Caco-2 (cell line): ENCODE measurements around the gene CDK14. TPM values are rescaled to one million over a fixed set of nuclear protein-coding genes. Genes with fewer than 3 reads are reported as not detected.

ENCODE experiments used
- BruUV-seq: library from RNA; stranded (reverse); fragments of 400-500 nt; replicated peaks from 2 replicates; lab custom pipeline; 2021; lab: Mats Ljungman, UMichigan
- CTCF ChIA-PET: fragments of 300-600 bp; sonication (Branson Sonifier 250); formaldehyde crosslinking; loops from one replicate; lab custom pipeline; 2022; ENCODE audit warnings: antibody characterized with exemption; lab: Charles Lee
- POLR2A ChIA-PET: fragments of 300-600 bp; sonication (Branson Sonifier 250); formaldehyde crosslinking; loops from one replicate; lab custom pipeline; 2022; ENCODE audit warnings: antibody characterized with exemption; lab: Charles Lee
- DNase-seq, 2 experiments: peaks; one replicate each; pipeline versions ENCODE4 v3.0.0 to v3.0.0-alpha.2; 2020 to 2022
- H3K27me3 ChIP-seq: replicated peaks from 2 replicates; pipeline ENCODE4 v1.6.0; 2011; ENCODE audit warnings: low read length; ENCODE audit not compliant: control insufficient read depth, insufficient read depth
- H3K36me3 ChIP-seq: 2 replicates; pipeline ENCODE4 v1.5.1; 2011; ENCODE audit warnings: low read length; ENCODE audit not compliant: control insufficient read depth, insufficient read depth
- H3K4me1 ChIP-seq: fragments of 250-450 bp; sonication (Bioruptor Pico); 2 replicates; pipeline ENCODE4 v1.5.1; 2020; ENCODE audit warnings: mild to moderate bottlenecking
- H3K4me3 ChIP-seq: 2 replicates; pipeline ENCODE4 v1.5.1; 2011; ENCODE audit warnings: low read depth, mild to moderate bottlenecking, control low read depth, low read length
- H3K9me3 ChIP-seq: fragments of 250-450 bp; sonication (Bioruptor Pico); 2 replicates; pipeline ENCODE4 v1.5.1; 2020; ENCODE audit warnings: mild to moderate bottlenecking, moderate library complexity
- H3K27ac Mint-ChIP-seq: one replicate; pipeline ENCODE4 v1.8.0; 2022; ENCODE audit warnings: mixed read lengths; ENCODE audit not compliant: unreplicated experiment
- H3K27me3 Mint-ChIP-seq: one replicate; pipeline ENCODE4 v1.8.0; 2022; ENCODE audit warnings: mixed read lengths; ENCODE audit not compliant: insufficient read depth, unreplicated experiment
- H3K36me3 Mint-ChIP-seq: one replicate; pipeline ENCODE4 v1.8.0; 2022; ENCODE audit warnings: mild to moderate bottlenecking, mixed read lengths; ENCODE audit not compliant: insufficient read depth, unreplicated experiment
- H3K4me1 Mint-ChIP-seq: one replicate; pipeline ENCODE4 v1.8.0; 2022; ENCODE audit warnings: low read depth, mixed read lengths; ENCODE audit not compliant: unreplicated experiment
- H3K4me3 Mint-ChIP-seq: one replicate; pipeline ENCODE4 v1.8.0; 2022; ENCODE audit warnings: mild to moderate bottlenecking, moderate library complexity, mixed read lengths; ENCODE audit not compliant: unreplicated experiment
- H3K9me3 Mint-ChIP-seq: one replicate; pipeline ENCODE4 v1.8.0; 2022; ENCODE audit warnings: mixed read lengths; ENCODE audit not compliant: unreplicated experiment
- CTCF ChIP-seq, 2 experiments: fragments of 200-600 bp in 1 of 2; IDR thresholded peaks; 1 replicate in 1 of 2; 2 replicates in 1 of 2; pipeline versions ENCODE4 v1.5.1 to v1.8.0; 2011 to 2022; ENCODE audit warnings: antibody characterized with exemption in 1 of 2, control low read depth in 1 of 2, inconsistent platforms in 1 of 2, low read depth in 1 of 2, low read length in 1 of 2, mild to moderate bottlenecking in 1 of 2, moderate library complexity in 1 of 2; ENCODE audit not compliant: insufficient read depth in 1 of 2, severe bottlenecking in 1 of 2, unreplicated experiment in 1 of 2
- intact Hi-C: fragments of 100-400 bp; cut with micrococcal nuclease; formaldehyde crosslinking; loops from one replicate; pipeline ENCODE4 v1.10.0; 2022; ENCODE audit not compliant: unreplicated experiment
- total RNA-seq: library from RNA; stranded (reverse); gene quantifications from 2 replicates; pipeline ENCODE4 v1.2.3, GENCODE V29; 2022

Gene CDK14
- total RNA-seq, 1 experiment from 2014 or later = 18.2 TPM

- TF ChIP-seq CTCF (IDR thresholded peaks at IDR 0.05; ENCODE audit: insufficient read depth in 1 of 2, low read depth in 1 of 2, low read length in 1 of 2, severe bottlenecking in 1 of 2, unreplicated experiment in 1 of 2) = no peak
- no peaks in the 10 kb centered on the region for H3K27me3 ChIP-seq
- intact Hi-C loops = no loop called here
- H3K36me3 ChIP-seq = no peaks in the 10 kb centered on the region
- H3K4me3 ChIP-seq = no peak overlapping the region
- CTCF ChIA-PET = no interaction called here
- no TSS peak for BruUV-seq
- H3K4me1 Mint-ChIP-seq = no peaks in the 10 kb centered on the region
- peaks cover 3% of the 10 kb centered on the region for H3K27me3 Mint-ChIP-seq
- no peaks in the 10 kb centered on the region for H3K9me3 ChIP-seq
- no peak for DNase-seq
- no peak overlapping the region for H3K27ac Mint-ChIP-seq
- H3K9me3 Mint-ChIP-seq = no peaks in the 10 kb centered on the region
- no peaks in the 10 kb centered on the region for H3K4me1 ChIP-seq
- no peak overlapping the region for H3K4me3 Mint-ChIP-seq
- H3K36me3 Mint-ChIP-seq = no peaks in the 10 kb centered on the region
- POLR2A ChIA-PET = no interaction called here
These were observed 544.9 kb downstream of the CDK14 start for GRCh38 chr7:91140982-91141381.

- no peaks in the 10 kb centered on the region for H3K4me1 ChIP-seq
- H3K4me3 ChIP-seq = no peak overlapping the region
- no peak for DNase-seq
- TF ChIP-seq CTCF (IDR thresholded peaks at IDR 0.05; ENCODE audit: insufficient read depth in 1 of 2, low read depth in 1 of 2, low read length in 1 of 2, severe bottlenecking in 1 of 2, unreplicated experiment in 1 of 2) = no peak
- POLR2A ChIA-PET = no interaction called here
- Mint-ChIP-seq H3K4me3 (no peak overlapping the region), H3K27ac (no peak overlapping the region), H3K27me3 (peaks cover 3% of the 10 kb centered on the region), H3K9me3 (no peaks in the 10 kb centered on the region), H3K4me1 (no peaks in the 10 kb centered on the region), H3K36me3 (no peaks in the 10 kb centered on the region)
- CTCF ChIA-PET = no interaction called here
- H3K9me3 ChIP-seq = no peaks in the 10 kb centered on the region
- no peaks in the 10 kb centered on the region for H3K27me3 ChIP-seq
- intact Hi-C loops = no loop called here
- no TSS peak for BruUV-seq
- H3K36me3 ChIP-seq = no peaks in the 10 kb centered on the region
These were observed 546.6 kb downstream of the CDK14 start for GRCh38 chr7:91142743-91143142.

- no peaks in the 10 kb centered on the region for H3K36me3 ChIP-seq
- CTCF ChIA-PET = no interaction called here
- no peaks in the 10 kb centered on the region for H3K9me3 ChIP-seq
- no peak for TF ChIP-seq CTCF (IDR thresholded peaks at IDR 0.05; ENCODE audit: insufficient read depth in 1 of 2, low read depth in 1 of 2, low read length in 1 of 2, severe bottlenecking in 1 of 2, unreplicated experiment in 1 of 2)
- Mint-ChIP-seq H3K9me3 (no peaks in the 10 kb centered on the region), H3K27me3 (peaks cover 1% of the 10 kb centered on the region), H3K4me3 (no peak overlapping the region), H3K27ac (no peak overlapping the region), H3K4me1 (no peaks in the 10 kb centered on the region), H3K36me3 (no peaks in the 10 kb centered on the region)
- no peaks in the 10 kb centered on the region for H3K4me1 ChIP-seq
- no peak overlapping the region for H3K4me3 ChIP-seq
- intact Hi-C loops = no loop called here
- no peak for DNase-seq
- H3K27me3 ChIP-seq = no peaks in the 10 kb centered on the region
- BruUV-seq = no TSS peak
- POLR2A ChIA-PET = no interaction called here
These were observed 553.5 kb downstream of the CDK14 start for GRCh38 chr7:91149341-91150246.
